Neural progenitor cell (in vitro differentiated cells): Measurements from ENCODE around the gene PJA2. TPM values are rescaled to one million over a fixed set of nuclear protein-coding genes. Genes with fewer than 3 reads are reported as not detected.

Experiments used
- DNase-seq: peaks from one replicate; pipeline ENCODE4 v3.0.0-alpha.2; 2016; ENCODE audit warnings: low spot score
- H2AFZ ChIP-seq: fragments of 200-600 bp; sonication (generic); replicated peaks from 2 replicates; pipeline ENCODE4 v1.6.1; 2016; ENCODE audit warnings: antibody characterized with exemption
- H3F3A ChIP-seq: fragments of 200-600 bp; sonication (generic); 2 replicates; pipeline ENCODE4 v1.6.1; 2016; ENCODE audit warnings: antibody characterized with exemption, low read depth
- H3K27ac ChIP-seq: fragments of 200-600 bp; sonication (generic); 2 replicates; pipeline ENCODE4 v1.5.1; 2016; ENCODE audit warnings: mild to moderate bottlenecking
- H3K27me3 ChIP-seq: fragments of 200-600 bp; sonication (generic); 2 replicates; pipeline ENCODE4 v1.6.1; 2016; ENCODE audit warnings: mild to moderate bottlenecking, moderate library complexity
- H3K36me3 ChIP-seq: fragments of 200-600 bp; sonication (generic); 2 replicates; pipeline ENCODE4 v1.5.1; 2016
- H3K4me1 ChIP-seq: fragments of 200-600 bp; sonication (generic); 2 replicates; pipeline ENCODE4 v1.6.1; 2016; ENCODE audit warnings: mixed run types
- H3K4me2 ChIP-seq: fragments of 200-600 bp; sonication (generic); 2 replicates; pipeline ENCODE4 v1.6.1; 2016
- H3K4me3 ChIP-seq: fragments of 200-600 bp; sonication (generic); 2 replicates; pipeline ENCODE4 v1.5.1; 2016
- H3K79me2 ChIP-seq: fragments of 200-600 bp; sonication (generic); 2 replicates; pipeline ENCODE4 v1.6.1; 2016; ENCODE audit warnings: low read depth
- H3K9ac ChIP-seq: fragments of 200-600 bp; sonication (generic); 2 replicates; pipeline ENCODE4 v1.6.1; 2016
- H3K9me3 ChIP-seq: fragments of 200-600 bp; sonication (generic); 2 replicates; pipeline ENCODE4 v1.5.1; 2016; ENCODE audit warnings: low read depth
- H4K20me1 ChIP-seq: fragments of 200-600 bp; sonication (generic); 2 replicates; pipeline ENCODE4 v1.6.1; 2016; ENCODE audit warnings: low read depth
- H3K27ac Mint-ChIP-seq: 3 replicates; pipeline ENCODE4 v1.8.0; 2021; ENCODE audit warnings: mixed read lengths
- H3K27me3 Mint-ChIP-seq: 2 replicates; pipeline ENCODE4 v1.8.0; 2022; ENCODE audit warnings: low read depth, mild to moderate bottlenecking, inconsistent platforms, moderate library complexity, mixed read lengths; ENCODE audit not compliant: insufficient read depth
- H3K36me3 Mint-ChIP-seq: 3 replicates; pipeline ENCODE4 v1.8.0; 2021; ENCODE audit warnings: mixed read lengths
- H3K4me1 Mint-ChIP-seq: 3 replicates; pipeline ENCODE4 v1.8.0; 2021; ENCODE audit warnings: mixed read lengths
- H3K4me3 Mint-ChIP-seq: 3 replicates; pipeline ENCODE4 v1.8.0; 2021; ENCODE audit warnings: mild to moderate bottlenecking, moderate library complexity, mixed read lengths
- H3K9me3 Mint-ChIP-seq: 3 replicates; pipeline ENCODE4 v1.8.0; 2020; ENCODE audit warnings: mixed read lengths
- CTCF ChIP-seq: fragments of 200-600 bp; sonication (generic); IDR thresholded peaks from 2 replicates; pipeline ENCODE4 v1.5.1; 2017; ENCODE audit warnings: antibody characterized with exemption, mild to moderate bottlenecking
- EZH2 ChIP-seq: fragments of 200-600 bp; sonication (generic); IDR thresholded peaks from 2 replicates; pipeline ENCODE4 v1.6.1; 2017; ENCODE audit warnings: antibody characterized with exemption, mild to moderate bottlenecking, moderate library complexity
- EZH2phosphoT487 ChIP-seq: fragments of 200-600 bp; sonication (generic); IDR thresholded peaks from 2 replicates; pipeline ENCODE4 v1.6.1; 2017; ENCODE audit warnings: antibody characterized with exemption
- total RNA-seq: library from RNA; depleted of rRNA; stranded (reverse); fragments of >200 nt; gene quantifications from 2 replicates; pipeline ENCODE4 v1.2.3, GENCODE V29; 2015; ENCODE audit warnings: low replicate concordance

Gene PJA2
- total RNA-seq, 1 donor from 2014 or later: 128 TPM

GRCh38 chr5:109373932-109374331 is 35.8 kb downstream of the PJA2 start:
- peaks cover 10% of the 10 kb centered on the region for H3K36me3 ChIP-seq
- peaks cover 2% of the 10 kb centered on the region for H3K9me3 Mint-ChIP-seq
- TF ChIP-seq CTCF: no peak
- TF ChIP-seq EZH2: no peak
- no peak for TF ChIP-seq EZH2phosphoT487
- H3K79me2 ChIP-seq: peaks cover 28% of the 10 kb centered on the region
- no peak overlapping the region for H3K9ac ChIP-seq
- peaks cover 4% of the 10 kb centered on the region for H4K20me1 ChIP-seq
- H3K27me3 Mint-ChIP-seq: no peaks in the 10 kb centered on the region
- H3K27ac Mint-ChIP-seq: no peak overlapping the region
- no peaks in the 10 kb centered on the region for H3K9me3 ChIP-seq
- H3K27ac ChIP-seq: no peak overlapping the region
- no peak for DNase-seq
- H3K36me3 Mint-ChIP-seq: peaks cover 26% of the 10 kb centered on the region
- no peaks in the 10 kb centered on the region for H3K4me1 ChIP-seq
- H3K4me1 Mint-ChIP-seq: no peaks in the 10 kb centered on the region
- H3K4me2 ChIP-seq: no peak overlapping the region
- H3K4me3 ChIP-seq: no peak overlapping the region
- no peak overlapping the region for H3K4me3 Mint-ChIP-seq
- H3K27me3 ChIP-seq: no peaks in the 10 kb centered on the region
- no peak overlapping the region for H2AFZ ChIP-seq
- H3F3A ChIP-seq: no peaks in the 10 kb centered on the region

- Mint-ChIP-seq H3K27me3 (no peaks in the 10 kb centered on the region), H3K4me1 (no peaks in the 10 kb centered on the region)
- DNase-seq: no peak
Measured at GRCh38 chr5:109370343-109370742, 39.4 kb downstream of the PJA2 start.

GRCh38 chr5:109365653-109366052 is 44.1 kb downstream of the PJA2 start:
- no peak overlapping the region for H2AFZ ChIP-seq
- no peaks in the 10 kb centered on the region for H4K20me1 ChIP-seq
- H3F3A ChIP-seq: no peaks in the 10 kb centered on the region
- H3K9ac ChIP-seq: no peak overlapping the region
- H3K27me3 Mint-ChIP-seq: no peaks in the 10 kb centered on the region
- no peak overlapping the region for H3K27ac Mint-ChIP-seq
- peaks cover 8% of the 10 kb centered on the region for H3K9me3 Mint-ChIP-seq
- H3K4me3 ChIP-seq: no peak overlapping the region
- H3K9me3 ChIP-seq: no peaks in the 10 kb centered on the region
- no peak for DNase-seq
- H3K4me1 ChIP-seq: no peaks in the 10 kb centered on the region
- peaks cover 23% of the 10 kb centered on the region for H3K79me2 ChIP-seq
- peaks cover 59% of the 10 kb centered on the region for H3K36me3 Mint-ChIP-seq
- H3K36me3 ChIP-seq: peaks cover 53% of the 10 kb centered on the region
- H3K27me3 ChIP-seq: no peaks in the 10 kb centered on the region
- no peaks in the 10 kb centered on the region for H3K4me1 Mint-ChIP-seq
- TF ChIP-seq EZH2phosphoT487 (no peak), EZH2 (no peak), CTCF (no peak)
- H3K4me3 Mint-ChIP-seq: no peak overlapping the region
- H3K4me2 ChIP-seq: no peak overlapping the region
- no peak overlapping the region for H3K27ac ChIP-seq

More at GRCh38 chr5:109370343-109370742, 39.4 kb downstream of the PJA2 start:
- no peaks in the 10 kb centered on the region for H4K20me1 ChIP-seq
- TF ChIP-seq CTCF: no peak
- no peak for TF ChIP-seq EZH2
- TF ChIP-seq EZH2phosphoT487: no peak
- H2AFZ ChIP-seq: no peak overlapping the region
- Mint-ChIP-seq H3K36me3 (peaks cover 38% of the 10 kb centered on the region), H3K27ac (no peak overlapping the region), H3K4me3 (no peak overlapping the region), H3K9me3 (peaks cover 8% of the 10 kb centered on the region)
- no peak overlapping the region for H3K4me3 ChIP-seq
- no peaks in the 10 kb centered on the region for H3K27me3 ChIP-seq
- H3F3A ChIP-seq: no peaks in the 10 kb centered on the region
- no peak overlapping the region for H3K9ac ChIP-seq
- no peak overlapping the region for H3K27ac ChIP-seq
- peaks cover 27% of the 10 kb centered on the region for H3K36me3 ChIP-seq
- no peaks in the 10 kb centered on the region for H3K9me3 ChIP-seq
- H3K4me2 ChIP-seq: no peak overlapping the region
- H3K4me1 ChIP-seq: no peaks in the 10 kb centered on the region
- H3K79me2 ChIP-seq: peaks cover 32% of the 10 kb centered on the region

GRCh38 chr5:109364977-109365376 is 44.8 kb downstream of the PJA2 start:
- H3K27me3 ChIP-seq: no peaks in the 10 kb centered on the region
- Mint-ChIP-seq H3K9me3 (peaks cover 8% of the 10 kb centered on the region), H3K36me3 (peaks cover 56% of the 10 kb centered on the region)

More at GRCh38 chr5:109364977-109365376, 44.8 kb downstream of the PJA2 start:
- H3K9ac ChIP-seq: no peak overlapping the region
- no peak overlapping the region for H3K4me2 ChIP-seq
- no peaks in the 10 kb centered on the region for H3K4me1 Mint-ChIP-seq
- no peaks in the 10 kb centered on the region for H4K20me1 ChIP-seq
- H3K27me3 Mint-ChIP-seq: no peaks in the 10 kb centered on the region
- H3K4me1 ChIP-seq: no peaks in the 10 kb centered on the region
- TF ChIP-seq CTCF: no peak
- TF ChIP-seq EZH2: no peak
- TF ChIP-seq EZH2phosphoT487: no peak
- H3K9me3 ChIP-seq: no peaks in the 10 kb centered on the region
- H3K27ac ChIP-seq: no peak overlapping the region
- H3K4me3 ChIP-seq: no peak overlapping the region
- no peak for DNase-seq
- peaks cover 53% of the 10 kb centered on the region for H3K36me3 ChIP-seq
- no peak overlapping the region for H3K27ac Mint-ChIP-seq
- H3K79me2 ChIP-seq: peaks cover 19% of the 10 kb centered on the region
- H3K4me3 Mint-ChIP-seq: no peak overlapping the region
- H3F3A ChIP-seq: no peaks in the 10 kb centered on the region
- no peak overlapping the region for H2AFZ ChIP-seq
